Measurements from ENCODE around the gene ADAMTS4.

Gene ADAMTS4

DNA sequence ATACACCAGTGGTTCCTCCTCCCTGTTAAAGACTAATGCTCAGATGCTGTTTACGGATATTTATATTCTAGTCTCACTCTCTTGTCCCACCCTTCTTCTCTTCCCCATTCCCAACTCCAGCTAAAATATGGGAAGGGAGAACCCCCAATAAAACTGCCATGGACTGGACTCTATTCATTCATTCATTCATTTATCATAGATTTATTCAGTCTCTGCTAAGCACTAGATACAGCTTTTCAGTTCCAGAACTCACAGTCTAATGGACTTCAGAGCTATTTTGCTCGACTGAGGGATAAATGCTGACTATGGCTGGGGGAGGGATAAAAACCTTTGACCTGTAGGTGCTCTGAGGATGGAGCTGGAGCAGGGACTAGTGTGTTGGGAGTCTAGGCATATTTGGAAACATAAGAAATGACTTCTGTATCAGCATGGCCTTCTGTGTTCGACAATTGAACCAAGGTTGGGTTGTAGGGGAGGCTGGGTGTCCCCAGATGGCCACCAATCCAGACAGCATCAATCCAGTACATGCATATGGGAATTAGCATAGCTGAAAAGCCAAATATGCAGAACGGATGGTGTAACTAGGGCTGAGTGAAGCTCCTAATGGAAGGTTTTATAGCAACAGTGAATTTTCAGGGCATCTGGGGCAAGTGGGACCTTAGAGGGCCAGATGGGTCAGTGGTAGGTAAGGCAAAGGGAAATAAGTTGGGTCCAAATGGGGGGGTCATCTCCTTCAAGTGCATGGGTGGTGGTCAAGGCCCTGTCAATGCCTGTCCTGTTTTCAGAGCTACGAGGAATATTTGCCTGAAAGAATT lies 20.4 kb upstream of the ADAMTS4 start:
- DNase-seq, result no peak

DNA sequence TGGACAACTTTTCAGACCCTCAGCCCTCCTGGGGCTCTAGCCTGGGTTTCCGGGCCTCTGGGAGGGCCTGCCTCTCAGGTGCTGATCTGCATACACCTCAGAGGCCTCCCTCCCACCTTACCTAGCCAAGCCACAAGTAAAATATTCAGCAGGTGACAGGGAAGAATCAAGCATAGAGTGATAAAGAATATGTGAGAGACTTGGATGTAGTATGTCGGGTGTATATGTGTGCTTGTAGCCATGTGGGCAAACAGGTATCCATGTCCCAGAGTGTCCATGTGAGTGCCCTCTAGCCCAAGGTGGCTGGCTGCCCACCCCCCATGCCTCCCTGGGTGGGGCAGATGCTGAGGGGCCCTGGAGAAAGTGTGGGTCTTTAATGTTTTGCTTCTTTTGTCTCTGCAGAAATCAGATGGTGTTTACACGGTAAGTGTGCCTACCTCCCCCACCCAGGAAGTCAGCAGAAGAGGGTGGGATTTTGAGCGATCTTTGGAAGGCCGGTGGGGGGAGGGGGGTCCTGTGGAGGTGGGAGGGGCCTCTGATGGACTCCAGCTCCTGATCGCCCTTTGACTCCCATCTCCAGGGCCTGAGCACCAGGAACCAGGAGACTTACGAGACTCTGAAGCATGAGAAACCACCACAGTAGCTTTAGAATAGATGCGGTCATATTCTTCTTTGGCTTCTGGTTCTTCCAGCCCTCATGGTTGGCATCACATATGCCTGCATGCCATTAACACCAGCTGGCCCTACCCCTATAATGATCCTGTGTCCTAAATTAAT lies 19.6 kb upstream of the ADAMTS4 start:
- no peak for DNase-seq

DNA sequence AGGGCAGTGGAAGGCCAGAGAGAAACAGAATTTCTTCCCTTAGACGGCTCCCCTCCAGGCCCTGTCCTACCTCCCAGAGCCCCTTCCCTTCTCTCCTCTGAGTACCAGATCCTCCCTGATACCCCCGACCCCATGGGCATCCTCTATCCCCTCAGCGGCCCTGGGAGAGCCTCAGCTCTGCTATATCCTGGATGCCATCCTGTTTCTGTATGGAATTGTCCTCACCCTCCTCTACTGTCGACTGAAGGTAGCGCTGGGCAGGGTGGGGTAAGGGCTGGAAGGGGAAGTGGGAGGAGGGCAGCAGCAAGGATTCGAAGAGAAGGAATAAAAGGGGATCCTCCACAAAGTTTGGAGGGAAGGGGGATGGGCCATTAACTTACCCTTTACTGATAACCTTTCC lies 19.0 kb upstream of the ADAMTS4 start:
- DNase-seq, result no peak

DNA sequence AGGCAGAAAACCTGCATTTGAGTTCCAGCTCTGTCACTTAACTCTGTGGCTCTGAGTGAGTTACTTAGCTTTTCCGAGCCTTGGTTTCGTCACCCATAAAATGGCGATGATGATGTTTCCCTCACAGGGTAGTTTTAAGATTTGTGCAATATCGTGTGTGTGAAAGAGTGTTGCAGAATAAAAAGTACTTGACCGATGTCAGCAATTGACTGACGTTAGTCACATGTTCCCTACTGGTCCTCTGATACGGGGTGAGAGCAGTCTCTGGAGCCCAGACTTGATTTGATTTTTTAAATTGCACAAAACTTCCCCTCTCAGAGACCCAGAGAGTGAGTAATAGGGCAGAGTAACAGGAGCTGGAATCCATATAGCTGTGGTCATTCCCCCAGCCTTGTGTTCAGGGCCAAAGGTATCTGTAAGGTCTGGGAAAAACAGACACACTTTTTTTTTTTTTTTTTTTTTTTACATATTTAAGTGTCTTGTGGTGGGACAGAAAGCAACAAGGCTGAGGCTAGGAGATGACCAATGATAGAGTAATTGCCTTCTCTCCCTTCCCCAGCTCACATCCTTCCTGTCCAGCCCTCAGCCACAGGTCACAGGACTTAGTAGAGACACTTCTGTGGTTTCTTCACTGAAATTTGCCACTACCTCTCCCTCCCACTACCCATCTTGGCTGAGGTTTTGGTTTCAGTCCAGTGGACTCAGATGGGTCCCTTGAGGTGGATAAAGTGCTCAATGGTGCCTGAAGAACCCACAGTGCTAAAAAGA lies 18.3 kb upstream of the ADAMTS4 start:
- DNase-seq, result no peak

DNA sequence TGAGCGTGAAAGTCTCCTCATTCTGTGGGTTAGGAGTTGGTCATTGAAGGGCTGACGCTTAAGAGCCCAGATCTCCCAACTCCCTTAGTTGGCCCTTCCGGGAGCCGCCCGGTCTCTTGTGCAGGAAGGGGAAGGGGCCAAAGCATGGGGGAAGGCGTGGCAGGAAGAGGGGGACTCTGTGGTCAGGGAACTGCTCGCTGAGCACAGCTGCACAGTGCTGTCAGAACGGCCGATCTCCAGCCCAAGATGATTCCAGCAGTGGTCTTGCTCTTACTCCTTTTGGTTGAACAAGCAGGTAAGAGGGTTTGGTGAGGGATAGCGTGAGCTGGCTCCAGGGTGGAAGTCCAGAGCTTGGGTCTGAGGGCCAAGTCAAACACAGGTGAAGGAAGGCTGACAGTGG lies 16.2 kb upstream of the ADAMTS4 start, which contains the start of gene FCER1G:
Gene FCER1G (plus strand): TSS at position 220 of the 400 bp plus-strand sequence. CDS start 27 bp downstream, at position 247.
- no peak for DNase-seq

DNA sequence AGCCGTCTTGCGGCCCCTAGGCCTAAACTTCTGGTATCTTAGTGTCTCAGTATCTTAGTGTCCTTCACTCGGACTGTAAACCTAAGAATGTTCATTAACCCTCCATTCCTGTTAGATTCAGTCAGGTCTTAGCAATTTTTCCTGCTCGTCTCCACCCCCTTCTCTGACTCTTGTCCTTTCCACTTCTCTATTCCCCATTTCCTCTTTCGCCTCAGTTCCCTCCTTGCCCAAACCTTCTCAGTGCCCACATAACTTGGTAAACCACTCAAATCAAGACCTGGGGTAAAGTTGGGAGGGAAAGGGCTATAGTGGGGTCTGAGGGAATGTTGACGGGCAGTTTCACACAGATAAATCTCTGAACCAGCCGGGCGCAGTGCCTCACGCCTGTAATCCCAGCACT lies 15.5 kb upstream of the ADAMTS4 start:
- DNase-seq, result no peak

DNA sequence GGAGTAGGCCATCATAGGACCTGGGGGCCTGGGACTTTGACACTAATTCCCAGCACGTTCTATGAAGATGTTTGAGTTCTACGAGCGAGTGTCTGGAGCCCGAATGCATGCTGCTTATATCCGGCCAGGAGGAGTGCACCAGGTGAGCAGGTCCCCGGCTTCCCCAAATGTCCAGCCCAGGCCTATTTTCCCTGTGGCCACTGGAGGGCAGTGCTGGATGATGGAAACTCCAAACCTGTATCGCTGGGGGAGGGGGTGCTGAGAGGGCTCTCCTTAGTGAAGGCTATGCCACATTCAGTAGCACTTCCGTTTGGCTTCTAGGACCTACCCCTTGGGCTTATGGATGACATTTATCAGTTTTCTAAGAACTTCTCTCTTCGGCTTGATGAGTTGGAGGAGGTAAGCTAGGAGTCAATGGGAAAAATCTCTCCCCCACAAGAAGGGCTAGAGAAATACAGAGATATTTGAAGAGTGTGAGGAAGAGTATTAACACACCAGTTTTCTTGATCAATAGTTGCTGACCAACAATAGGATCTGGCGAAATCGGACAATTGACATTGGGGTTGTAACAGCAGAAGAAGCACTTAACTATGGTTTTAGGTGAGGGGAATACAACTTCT lies 11.0 kb upstream of the ADAMTS4 start:
- DNase-seq, result peak; percentile 56

DNA sequence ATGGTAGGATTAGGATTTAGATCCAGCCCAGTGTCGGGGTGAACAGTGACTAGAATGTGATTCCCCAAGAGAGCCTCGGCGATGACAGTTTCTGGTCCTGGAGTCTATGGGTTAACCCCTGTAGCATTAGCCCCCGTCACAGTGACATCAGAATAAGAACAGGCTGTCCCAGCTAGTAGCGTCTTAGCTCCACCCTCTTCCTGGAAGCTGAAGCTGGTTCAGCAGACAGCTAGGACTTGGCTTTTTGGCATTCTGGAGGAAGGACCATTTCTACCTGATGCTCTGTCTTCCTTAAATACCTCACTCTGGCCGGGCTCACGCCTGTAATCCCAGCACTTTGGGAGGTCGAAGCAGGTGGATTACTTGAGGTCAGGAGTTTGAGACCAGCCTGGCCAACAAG lies 8.3 kb upstream of the ADAMTS4 start:
- DNase-seq, result no peak

DNA sequence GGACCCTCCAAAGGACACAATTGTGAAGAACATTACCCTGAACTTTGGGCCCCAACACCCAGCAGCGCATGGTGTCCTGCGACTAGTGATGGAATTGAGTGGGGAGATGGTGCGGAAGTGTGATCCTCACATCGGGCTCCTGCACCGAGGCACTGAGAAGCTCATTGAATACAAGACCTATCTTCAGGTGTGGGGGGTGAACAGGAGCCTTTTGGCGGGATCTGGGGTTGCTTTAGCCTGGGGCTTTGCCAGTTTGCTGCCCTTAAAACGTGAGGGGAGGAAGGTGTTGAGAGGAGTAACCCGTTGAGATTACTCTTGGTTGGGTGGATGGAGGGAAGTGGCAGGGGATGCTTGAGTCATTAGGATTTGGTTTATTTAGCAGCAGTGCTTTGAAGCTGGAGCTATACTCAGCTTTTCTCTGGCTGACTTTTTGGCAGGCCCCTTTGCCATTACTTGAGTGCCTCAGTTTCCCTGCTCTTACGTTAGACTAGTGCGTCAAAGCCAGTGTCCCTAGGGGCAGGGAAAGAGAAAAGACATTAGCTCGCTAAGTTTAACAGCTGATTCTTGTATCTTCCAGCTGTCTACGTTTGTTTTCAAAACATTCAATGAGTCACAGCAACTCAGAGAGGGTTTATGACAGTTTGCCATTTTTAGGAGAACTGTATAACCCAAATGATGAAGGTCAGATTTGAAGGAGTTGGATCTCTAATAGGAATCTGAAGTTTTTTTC lies 7.7 kb upstream of the ADAMTS4 start:
- no peak for DNase-seq

DNA sequence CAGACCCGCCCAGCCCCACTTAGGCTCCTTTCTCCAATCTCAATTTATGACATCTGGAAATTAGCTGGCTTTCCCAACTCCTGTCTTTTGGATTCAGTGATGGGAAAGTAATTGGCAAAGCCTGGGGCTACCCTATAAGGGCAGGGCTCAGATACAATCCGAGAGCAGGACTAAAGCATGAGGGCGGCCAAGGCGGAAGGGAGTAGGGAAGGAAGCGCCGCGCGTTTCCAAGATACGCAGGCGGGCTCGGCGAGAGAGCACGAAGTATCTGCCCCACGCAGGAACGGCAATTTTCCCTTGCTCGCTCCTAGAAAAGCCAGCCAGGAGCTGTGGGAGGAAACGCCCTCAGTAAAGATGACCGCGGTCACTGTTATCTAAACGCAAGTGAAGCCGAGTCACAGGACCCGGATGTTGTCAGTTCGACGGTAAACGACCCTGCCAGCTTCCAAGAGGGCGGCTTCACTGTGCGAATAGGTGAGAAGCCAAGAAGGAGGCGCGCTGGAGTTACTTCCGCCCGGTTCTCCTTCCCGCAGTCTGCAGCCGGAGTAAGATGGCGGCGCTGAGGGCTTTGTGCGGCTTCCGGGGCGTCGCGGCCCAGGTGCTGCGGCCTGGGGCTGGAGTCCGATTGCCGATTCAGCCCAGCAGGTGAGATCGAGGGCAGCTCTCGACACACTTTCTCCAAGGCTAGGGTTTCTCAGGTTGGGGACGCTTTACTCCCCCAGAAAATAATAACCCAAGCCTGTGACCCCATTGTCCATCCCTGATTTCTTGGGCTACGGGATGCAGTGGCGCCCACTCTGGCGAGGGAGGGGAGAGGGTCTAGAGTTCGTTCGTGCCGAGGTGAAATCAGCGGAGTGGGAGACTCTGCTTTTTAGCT lies 3.2 kb upstream of the ADAMTS4 start, which contains the start of gene NDUFS2:
Gene NDUFS2 (plus strand): TSS at position 532 of the 877 bp plus-strand sequence. CDS start 19 bp downstream, at position 551.
- peak; percentile 91 for DNase-seq

DNA sequence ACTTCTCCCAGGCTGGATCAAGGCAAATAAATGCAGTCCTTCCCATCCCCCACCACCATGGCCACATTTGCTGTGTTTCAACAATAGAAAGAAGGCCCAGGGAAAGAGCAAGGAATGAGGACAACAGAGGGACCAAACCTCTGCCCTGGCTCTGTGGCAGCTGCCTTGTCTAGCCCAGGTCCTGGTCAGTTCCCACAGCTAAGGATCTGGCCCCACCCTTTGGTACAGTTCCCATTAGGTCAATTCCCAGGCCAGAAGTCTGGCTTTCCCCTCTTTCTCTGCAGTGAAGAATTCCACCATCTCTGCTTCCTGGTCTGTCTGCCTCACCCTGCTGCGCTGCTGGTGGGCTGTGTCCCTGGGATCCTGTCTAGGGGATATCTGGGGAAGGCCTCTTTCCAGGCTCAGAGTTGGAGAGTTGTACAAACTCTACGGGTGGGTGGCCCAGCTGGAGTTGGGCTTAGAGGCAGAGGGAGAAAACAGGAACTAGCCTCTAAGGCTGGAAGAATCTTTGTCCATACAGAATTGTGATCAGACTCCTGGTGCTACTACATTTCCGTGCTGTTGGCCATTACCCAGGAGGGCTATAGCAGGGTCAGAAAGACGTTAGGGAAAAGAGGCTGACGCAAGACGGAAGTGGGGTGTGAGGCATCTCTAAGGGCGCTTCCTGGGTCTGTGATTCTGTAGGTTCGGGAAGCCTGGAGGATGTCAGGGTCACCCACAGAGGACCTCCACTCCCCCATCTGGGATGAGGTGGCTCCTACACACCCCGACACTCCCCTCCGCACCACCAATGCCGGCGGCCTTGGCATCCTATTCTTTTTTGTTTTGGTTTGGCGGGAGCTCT lies 2.4 kb upstream of the ADAMTS4 start:
- DNase-seq, result no peak

DNA sequence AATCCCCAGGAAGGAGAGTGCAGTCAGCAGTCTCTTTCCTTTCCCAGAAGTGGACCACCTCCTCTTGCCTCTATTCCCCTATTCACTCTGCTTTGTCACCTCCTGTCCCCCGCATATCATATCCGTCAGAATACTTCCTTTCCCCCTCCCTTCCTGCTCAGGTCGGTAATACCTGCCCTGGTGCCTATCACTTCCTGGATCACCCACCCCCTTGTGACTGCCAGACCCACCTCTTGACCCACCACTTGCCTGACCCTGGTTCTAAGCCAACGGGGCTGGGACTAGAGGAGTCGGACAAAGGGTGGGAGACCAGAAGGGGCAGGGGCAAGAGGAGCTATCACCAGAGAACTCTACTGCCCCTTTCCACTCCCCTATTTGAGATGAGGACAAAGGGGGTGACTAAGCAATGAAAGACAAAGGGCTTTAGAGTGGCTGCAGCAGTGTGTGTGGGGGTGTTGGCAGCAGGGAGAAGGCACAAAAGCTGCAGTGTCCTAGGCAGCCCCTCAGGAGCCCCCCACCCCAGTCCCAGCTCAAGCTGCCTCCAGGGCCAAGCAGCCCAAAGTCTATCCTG lies 1.7 kb upstream of the ADAMTS4 start:
- no peak for DNase-seq

DNA sequence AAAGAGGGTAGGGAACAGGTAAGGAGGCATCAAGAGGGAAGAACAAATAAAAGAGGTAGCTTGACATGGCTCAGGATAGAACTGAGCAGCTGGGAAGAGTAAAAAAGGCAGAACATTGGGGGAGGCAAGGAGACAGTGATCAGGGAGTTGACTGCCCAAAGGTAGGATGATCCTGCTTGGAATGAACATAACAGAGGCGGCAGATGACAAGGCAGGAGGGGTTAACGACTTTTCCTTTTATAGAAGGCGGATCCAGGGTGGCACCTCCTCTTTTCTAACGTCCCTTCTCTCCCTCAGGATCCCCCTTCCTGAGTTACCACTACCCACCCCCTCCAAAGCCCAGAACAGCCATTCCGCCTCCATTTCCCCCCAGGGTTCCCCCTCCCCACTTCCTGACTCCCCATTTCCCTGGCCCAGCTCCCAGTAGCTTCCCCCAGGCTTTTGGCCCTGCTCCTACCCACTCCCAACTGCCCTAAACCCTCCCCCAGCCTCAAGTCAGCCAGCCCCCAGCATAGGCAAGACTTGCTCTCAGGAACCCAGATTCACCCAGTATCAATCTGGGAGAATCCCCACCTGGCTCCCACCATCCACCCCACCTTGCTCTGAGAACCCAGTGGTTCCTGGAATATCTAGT lies 769 bp upstream of the ADAMTS4 start:
- DNase-seq, result no peak

DNA sequence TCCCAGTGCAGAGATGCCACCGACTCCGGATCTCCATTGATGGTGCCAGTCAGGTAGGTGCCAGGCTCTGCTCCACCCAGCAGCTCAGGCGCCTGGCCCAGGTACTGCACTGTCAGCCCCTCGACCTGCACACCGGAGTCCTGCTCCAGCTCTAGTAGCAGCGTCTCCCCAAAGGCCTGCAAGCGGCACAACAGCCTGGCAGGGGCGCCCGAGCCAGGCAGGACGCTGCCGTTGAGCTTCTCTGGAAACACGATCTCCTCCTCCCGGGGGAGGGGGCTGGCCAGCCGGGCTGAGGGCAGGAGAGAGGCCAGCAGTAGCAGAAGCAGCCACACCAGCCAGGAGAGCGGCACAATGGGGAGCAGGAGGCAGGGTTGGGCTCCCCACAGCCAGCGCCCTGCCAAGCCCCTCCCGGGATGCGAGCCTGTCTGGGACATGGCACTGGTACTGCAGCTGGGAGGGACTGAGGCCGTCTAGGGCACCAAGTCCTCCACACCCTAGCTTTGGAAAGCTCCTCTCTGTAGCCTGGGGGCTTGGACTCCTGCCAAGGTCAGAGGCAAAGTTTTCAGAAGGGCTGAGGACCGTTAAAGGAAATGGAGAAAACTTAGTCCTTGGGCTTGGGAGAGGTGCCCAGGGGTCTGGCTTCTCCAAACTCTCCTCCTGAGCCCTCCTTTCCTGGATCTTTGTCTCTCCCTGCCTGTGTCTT lies 509 bp downstream of the ADAMTS4 start:
- no peak for DNase-seq

DNA sequence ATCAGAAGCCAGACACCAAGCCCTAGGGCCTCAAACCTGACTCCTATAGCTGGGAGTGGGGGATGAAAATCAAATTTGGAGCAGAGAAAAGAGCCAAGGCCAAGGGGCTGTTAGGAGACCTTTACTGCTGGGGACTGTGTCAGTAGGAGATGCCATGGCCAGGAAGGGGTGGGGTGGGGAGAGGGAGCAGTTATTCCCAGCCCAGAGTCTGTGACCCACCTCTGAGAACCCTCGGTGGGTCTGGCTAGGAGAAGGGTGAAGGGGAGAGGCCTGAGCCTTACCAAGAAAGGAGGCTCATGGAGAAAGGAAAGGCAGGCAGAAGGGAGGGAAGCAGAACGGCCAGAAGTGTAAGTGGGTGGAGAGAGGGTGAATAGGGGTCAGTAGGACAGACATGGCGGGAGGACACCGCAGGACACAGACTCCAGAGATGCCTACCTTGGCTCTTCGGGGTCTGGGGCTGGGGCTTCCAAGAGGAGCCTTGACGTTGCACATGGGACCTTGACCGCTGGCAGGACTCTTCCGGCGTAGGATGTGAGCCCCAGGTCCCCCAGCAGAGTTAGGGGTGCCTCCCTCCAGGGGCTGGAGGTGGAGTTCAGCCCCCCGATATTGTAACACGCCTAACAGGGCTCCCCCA lies 1.2 kb downstream of the ADAMTS4 start:
- no peak for DNase-seq

DNA sequence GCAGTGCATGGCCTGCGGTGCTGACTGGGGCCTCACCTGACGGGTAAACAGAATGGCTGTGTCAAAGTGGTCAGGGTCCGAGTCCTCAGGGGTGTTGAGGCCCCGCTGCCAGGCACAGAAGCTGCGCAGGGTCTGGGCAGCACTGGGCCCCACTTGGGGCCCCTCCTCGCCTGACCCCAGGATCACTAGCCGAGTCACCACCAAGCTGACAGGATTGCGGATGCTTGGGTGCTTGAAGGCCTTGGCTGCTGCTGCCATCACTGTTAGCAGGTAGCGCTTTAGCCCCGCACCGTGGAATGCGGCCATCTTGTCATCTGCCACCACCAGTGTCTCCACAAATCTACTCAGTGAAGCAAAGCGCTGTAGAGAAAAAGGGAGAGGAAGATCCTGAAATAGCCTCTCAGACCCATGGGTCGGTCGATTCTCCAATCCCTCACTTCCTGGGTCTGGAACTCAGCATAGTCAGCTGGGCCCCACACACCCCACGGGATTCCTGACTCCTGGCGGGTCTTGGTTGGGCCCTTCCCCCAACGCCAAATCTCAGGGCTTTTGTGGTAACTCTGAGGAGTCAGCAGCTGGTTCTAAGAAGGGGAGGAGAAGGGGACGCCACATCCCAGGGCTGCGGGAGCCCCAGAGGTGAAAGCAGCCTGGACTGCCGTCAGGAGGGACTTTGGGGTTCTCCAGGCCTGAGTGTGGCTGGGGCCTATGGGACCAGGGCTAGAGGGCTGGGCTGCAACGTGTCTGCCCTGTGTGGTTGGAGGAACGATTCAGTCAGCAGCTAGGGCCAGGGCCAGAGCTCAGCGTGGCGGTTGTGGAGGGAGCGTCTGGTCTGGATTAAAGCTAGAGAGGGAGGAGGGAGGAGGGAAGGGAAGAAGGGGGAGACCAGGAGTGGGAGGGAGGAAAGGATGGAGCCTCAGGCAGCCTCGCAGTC lies 2.1 kb downstream of the ADAMTS4 start:
- DNase-seq, result no peak

DNA sequence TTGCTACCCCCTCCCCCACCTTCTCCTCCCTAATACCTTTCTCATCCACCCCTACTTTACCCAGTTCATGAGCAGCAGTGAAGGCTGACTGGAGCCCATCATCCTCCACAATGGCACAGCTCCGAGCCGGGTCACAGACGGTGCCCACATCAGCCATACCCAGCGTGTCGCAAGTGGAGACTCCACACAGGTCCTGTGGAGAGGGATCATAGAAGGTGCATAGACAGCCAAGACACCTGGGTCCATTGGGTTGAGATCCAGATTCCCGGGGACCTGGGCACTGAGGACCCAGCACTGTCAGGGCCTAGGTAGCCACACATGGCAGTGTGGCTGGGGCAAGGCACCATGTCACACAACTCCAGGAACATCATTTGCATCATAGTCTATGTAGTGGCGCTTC lies 2.7 kb downstream of the ADAMTS4 start:
- no peak for DNase-seq

All from activated T-cell treated with anti-CD3 and anti-CD28 coated beads for 4 hours (primary cell).